HuH-7.5 (cell line): Measurements from ENCODE around the gene PPFIA2.
"Not testable (repeated sequence)": the region's sequence is repeated elsewhere in the genome, so short reads cannot be mapped to it uniquely, and the experiment has no call there.

Experiments
- DNase-seq: peaks from one replicate; pipeline ENCODE4 v3.0.0; 2011; ENCODE audit warnings: low spot score

PPFIA2 gene

DNA sequence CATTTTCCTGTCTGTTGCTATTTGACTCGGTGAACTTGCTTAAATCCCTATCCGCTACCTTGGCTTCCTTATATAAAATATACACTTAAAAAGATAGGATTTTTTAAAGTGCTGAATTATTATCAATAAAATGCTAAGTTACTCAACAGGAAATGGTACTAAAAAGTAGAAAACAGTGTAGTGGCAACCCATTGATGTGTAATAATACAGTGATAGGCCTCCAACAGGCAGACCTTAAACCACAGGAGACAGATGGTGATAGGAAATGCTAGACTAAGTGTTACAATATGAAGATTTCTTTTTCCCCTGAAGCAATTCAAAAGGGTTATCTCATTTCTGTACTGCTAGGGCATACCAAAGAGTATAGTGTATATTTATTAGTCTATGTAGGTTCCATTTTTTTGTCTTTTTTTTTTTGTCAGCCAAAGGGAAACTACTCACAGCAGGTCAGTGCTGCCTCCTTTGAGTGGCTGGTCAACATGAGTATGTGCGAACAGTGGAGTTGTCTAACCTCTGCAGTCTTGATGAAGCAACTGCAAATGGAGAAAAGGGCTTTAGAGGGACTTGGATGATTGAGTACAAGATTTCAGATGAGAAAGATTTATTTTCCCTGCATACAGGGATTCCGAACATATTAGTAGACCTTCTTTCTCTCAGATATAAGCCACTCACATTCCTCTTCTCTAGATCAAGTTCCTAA is 497.5 kb downstream of the PPFIA2 start:
- no peak for DNase-seq

DNA sequence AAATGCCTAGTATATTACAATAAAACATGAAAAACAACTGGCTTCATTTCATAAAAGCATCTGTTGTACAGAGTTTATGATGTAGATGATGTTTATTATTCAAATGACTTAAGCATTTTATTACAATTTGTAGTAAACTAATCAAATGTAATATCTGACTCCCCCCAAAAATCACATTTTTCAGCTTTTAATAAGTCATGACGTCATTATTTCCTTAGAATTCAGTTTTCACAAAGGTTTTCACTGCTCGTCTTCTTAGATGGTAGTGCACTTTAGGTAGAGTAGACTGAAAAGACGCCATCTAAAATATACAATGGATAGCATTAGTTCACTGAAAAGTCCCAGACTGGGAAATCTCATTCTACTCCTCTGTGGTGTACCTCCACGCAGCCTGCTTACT is 499.8 kb downstream of the PPFIA2 start:
- no peak for DNase-seq

DNA sequence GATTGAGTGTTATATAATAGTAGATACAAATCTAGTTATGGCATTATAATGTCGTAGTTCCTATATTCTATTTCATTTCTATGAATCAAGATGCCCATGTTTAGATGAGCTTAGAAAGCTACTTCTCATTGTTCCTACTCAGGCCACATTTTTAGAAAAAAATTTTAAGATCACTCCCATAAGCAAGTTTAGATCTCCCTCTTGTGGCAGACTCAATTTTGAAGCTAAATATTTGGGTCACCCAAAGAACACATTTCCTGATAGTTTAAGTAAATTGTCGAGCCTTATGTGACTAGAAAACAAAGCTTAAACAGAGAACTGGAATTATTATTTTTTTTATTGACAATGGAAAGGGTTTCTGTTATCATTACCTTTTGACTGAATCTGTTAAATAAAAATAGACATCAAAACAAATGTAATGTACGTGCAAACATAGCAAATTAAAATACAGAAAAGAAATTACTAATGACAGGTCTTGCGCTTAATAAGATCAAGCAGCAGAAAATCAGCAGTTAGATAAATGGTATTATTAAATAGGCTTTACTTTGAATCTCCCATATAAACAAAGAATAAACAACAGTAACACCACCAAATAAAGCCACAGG is 501.1 kb downstream of the PPFIA2 start:
- no peak for DNase-seq

DNA sequence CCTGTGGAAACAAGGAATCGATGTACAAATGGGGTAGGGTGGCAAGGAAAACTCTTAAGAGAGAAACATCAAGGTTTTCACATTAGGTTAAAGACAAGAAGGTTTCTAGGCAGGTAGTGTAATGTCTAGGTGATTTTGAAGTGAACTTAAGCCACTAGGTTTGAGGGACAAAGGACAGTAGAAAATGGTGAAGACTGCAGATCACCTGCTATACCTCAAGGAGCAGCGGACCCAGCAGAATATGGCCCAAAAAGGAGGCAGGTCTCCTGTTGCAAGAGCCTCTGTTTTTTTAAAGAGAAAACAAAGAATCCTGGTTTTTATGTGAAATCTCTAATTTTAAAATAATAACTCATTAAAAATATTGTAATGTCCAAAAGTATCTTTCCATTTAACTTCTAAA is 503.2 kb downstream of the PPFIA2 start:
- DNase-seq, result no peak

DNA sequence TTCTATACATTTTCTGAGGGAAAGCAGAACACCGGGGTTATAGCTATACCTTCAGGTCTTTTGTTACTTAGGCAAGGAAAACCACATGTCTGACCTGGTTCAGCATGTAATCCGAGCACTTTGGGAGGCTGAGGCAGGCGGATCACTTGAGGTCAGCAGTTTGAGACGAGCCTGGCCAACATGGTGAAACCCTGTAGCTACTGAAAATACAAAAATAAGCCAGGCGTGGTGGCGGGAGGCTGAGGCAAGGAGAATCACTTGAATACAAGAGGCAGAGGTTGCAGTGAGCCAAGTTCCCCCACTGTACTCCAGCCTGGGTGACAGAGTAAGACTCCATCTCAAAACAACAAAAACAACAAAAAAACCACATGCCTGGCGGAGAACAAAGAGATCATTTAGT is 503.7 kb downstream of the PPFIA2 start:
- no peak for DNase-seq

DNA sequence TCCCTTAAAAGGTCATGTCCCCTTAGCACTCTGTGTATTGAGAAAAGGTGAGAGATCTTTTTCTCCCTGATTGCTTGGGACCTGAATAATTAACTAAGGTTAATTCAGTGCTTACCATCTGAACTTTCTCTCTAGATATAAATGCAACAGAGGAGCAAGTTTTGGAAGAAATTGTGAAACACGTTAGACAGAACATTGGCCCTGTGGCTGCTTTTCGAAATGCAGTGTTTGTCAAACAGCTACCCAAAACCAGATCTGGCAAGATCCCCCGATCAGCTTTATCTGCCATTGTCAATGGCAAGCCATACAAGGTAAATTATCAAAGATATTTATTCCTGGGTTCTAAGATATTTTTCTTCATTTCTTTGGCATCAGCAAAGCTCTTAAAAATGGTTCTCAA is 505.8 kb downstream of the PPFIA2 start:
- DNase-seq, result no peak

DNA sequence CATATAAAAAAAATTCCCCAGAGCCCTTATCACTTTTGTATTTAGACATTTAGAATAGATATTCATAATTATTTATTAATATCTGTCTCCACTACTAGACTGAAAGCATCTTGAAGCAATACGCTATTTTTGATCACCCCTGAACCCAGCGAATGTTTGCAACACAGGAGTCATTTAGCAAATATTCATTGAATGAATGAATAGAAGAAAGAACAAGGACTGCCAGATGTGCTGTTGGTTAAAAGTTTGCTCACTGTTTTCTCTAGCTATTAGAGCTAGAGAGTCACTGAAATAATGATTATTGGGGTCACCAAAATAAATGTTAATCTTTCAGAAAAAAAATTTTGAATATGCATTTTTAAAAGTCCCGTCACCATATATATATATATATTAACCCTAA is 506.9 kb downstream of the PPFIA2 start:
- DNase-seq, result no peak

DNA sequence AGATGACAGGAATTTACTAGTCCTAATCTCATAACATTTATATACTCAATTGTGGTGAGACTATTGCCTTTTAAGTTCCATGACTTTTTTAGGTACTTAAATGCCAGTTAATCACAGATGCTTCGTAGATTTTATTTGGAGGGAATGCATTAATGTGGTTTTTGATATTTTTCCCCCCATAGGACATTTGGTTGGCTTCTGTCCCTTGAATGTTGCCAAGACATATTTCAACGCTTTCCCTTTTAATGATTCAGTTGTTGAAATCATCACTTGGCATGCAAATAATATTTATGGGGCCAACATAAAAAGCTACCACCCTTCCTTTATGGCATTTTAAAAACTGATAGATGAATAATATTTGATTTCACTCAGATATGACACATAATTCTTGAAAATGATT is 509.2 kb downstream of the PPFIA2 start:
- no peak for DNase-seq

DNA sequence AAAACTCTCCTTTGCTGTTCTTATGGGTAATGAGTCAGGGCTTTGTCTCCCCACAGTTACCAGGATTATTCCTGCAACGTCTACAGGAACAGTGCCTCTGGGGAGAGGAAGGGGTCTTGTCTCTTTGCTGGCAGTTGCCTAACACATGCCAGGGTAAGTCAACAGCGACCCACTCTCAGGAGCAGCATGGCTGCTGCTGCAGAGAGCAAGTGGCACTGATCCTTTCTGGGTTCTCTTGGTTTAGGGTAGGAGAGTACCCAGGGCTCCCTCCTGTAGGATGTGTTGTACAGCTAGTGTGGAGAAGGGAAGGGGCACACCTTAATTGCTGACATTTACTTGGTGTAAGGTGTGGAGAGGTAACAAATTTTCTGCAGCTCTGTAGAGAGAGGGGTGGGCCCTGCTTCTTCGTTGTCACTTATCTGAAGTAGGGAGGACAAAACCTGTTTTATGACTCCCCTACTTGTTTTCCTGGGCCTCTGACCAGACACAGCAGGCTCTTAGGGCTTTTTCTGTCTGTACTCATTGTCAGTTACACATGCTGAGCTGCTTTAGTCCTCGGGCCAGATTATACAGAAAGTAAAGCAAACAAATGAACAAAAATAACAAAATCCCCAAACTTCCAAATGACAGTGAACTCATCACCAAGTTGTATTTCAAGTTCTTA is 513.1 kb downstream of the PPFIA2 start:
- DNase-seq, result no peak

DNA sequence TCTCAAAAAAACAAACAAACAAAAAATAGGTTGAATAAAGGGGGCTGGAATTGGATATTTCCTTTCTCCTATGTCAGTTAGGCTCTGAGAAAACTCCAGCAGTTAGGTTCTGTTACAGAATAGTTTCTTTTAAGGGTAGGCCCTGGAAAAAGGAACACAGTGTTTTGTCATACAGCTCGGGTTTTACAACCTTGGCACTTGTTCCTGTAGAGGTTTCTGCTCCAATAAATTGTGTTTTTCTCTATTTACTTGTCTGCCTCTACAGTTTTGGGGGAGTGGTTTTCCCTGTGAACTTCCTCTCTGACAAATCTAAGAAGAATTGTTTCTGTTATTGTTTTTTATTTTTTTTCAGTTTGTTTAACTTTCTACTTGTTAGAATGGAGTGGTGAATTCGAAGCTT is 513.7 kb downstream of the PPFIA2 start:
- DNase-seq, result no peak

DNA sequence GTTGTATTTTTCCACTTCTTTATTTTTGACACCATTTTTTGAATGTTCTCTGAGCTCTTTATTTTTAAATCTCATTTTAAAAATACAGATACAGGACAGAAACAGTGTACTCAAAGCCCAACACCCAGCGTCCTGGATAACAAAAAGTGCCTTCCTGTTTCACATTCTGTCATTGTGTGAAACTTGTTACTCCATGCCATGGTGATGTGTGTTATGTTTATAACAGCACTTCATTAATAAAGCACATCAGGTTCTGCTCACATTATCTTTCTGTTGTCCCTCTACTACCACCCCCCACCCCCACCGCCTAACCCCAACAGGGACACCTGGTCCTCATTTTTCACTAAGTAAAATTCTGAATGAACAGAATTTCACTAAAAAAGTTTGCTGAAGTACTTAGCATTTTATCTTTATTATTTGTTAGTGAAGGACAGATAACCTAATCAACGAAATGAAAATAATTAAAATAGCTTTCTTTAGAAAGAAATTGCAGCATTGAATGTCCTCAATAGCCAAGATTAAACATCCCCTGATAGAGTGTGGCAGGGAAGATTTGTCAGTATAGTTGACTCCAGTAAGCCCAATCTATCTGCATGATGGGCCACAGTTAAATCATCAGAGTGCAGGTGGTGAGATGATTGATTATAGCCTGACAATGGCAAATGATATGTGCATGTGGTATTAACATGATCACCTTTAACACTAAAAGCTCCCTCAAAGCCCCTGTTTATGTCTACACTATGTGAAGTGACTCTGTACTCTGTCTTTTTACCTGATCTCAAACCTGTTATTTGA is 527.4 kb downstream of the PPFIA2 start:
- no peak for DNase-seq

DNA sequence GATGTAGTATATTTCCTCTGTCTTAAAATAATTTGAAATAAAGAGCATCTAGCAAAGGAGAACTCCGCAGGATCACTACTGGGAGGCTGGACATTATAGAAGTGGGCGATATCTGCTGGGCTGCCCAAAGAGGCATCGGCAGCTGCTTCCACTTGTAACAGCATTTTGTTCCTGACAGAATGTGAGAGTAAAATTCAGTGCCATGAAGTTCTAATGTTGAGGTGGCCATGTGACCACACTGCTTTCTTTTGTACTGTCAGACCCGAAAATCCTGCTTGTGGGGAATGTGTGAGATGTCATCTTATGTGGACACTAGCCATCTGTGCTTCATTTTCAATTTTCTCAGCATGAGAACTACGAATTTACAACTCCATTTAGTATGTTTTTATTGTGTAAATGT is 529.4 kb downstream of the PPFIA2 start:
- no peak for DNase-seq

DNA sequence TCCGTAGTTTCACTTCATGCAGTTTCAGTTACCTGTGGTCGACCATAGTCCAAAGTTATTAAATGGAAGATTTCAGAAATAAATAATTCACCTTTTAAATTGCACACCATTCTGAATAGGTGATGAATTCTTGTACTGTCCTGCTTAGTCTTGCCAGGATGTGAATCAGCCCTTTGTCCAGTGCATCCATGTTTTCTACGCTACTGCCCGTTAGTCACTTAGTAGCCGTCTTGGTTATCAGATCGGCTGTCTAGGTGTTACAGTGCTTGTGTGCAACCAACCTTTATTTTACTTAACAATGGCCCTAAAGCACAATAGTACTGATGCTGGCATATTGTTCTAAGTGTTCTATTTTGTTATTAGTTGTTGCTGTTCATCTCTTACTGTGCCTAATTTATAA is 534.5 kb downstream of the PPFIA2 start:
- DNase-seq, result no peak

DNA sequence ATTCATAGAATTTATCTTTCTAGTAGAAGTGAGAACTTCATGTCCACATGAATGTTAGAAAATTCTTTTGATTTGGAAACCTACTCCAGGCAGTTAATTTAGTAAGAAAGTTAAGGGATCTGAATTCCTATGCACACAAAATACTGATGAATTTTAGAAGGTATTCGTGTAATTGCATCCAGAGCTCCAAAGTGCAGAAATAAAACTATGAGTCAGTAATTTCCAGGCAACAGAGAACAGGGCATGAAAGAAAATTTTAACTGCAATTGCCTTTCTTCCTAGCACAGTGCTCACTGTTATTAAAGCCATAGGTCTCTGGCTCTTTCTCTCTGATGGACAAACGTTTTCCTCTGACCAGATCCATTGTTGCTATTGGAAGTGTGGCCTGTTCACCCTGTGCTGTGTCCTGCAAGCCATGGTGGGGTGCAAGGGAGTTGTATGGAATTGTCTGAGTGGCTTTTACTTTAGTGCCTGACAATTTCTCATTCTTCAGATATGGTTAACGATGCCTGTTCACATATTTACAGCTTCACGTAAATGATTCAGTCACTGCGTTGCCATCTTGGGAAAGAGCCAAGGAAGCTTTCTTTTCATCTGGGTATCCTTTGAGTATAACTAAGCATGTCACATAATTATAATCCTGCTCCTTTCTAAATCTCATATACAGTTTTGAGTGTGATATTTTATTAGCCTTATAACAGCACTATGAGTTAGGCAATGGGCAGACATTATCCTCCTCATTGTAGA is 536.1 kb downstream of the PPFIA2 start:
- no peak for DNase-seq

DNA sequence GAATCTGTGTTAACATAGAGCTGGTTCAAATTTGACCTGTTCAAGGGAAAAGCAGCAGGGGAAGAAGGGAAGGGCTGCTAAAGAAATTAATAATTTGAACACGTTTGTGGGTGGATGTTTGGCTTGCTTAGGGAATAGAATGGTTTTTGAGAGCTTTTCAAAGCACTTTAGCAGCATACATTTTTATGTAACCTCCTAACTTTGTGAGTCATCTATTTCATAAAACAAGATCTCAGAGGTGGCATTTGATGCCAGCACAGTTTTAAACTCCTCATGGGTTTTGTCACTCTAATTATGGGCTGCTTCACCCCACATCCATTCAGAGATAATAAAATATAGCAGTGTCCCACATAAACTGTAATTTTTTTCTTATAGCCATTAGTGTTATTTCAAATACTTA is 537.5 kb downstream of the PPFIA2 start:
- DNase-seq, result no peak

DNA sequence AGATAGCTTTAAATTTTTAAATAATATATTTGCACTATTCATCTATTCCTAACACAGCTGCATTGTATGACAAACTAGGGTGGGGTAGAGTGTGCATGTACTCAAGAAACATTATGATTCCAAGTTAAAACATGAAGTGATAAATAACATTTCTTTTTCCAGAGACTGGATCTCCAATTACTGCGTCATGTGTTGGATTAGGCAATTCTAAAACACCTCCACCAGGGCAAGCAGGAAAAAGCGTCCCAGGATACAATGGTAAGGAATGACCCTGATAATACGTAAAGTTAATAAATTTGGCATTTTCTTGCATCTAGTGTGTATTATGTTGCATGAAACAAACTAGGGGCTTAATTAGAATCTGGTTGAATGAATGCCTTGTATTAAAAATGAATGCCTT is 542.4 kb downstream of the PPFIA2 start:
- no peak for DNase-seq

DNA sequence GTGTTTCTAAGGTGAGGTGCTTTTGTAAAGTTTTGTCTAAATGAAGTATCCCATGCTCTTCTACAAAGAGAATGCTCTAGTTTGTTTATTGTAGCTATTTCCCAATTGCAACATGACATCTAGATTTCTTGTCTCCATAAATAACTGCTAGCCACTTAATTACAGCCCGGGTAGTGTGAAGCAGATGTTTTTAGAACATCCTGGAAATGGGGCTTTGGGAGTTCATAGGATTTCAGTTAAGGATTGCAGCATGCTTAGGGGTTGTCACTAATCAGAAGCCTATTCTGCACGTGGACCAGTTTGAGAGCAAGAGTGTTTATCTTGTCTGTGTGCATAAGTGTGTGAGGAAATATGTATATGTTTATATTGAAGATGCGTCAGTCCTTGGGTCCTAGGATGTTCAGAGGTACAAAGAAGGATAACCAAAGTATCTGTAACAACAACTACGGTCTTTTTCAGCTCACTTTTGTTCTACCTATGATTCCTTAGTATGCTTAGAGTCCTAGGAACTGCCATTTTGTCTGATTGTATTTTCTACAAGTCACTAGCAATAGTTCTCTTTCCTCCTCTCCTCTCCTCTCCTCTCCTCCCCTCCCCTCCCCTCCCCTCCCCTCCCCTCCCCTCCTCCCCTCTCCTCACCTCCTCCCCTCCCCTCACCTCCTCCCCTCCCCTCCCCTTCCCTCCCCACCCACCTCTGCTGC is 546.0 kb downstream of the PPFIA2 start:
- no peak for DNase-seq

DNA sequence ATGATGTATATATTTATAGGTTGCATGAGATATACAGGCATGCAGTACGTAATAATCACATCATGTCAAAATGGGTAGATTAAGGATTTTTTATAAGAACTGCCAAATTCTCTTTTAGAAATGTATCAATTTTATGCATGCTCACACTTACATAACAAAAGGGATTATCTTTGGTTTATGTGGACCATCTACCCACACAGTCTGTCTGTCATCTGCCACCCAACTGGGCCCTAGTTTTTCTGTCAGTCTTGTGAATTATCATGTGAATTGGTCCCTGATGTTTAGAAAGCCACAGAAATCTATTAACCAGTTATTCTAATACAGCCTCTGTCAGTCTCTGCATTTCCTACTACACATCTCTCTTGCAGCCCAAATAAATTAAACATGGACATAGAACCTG is 547.8 kb downstream of the PPFIA2 start:
- DNase-seq, result no peak

DNA sequence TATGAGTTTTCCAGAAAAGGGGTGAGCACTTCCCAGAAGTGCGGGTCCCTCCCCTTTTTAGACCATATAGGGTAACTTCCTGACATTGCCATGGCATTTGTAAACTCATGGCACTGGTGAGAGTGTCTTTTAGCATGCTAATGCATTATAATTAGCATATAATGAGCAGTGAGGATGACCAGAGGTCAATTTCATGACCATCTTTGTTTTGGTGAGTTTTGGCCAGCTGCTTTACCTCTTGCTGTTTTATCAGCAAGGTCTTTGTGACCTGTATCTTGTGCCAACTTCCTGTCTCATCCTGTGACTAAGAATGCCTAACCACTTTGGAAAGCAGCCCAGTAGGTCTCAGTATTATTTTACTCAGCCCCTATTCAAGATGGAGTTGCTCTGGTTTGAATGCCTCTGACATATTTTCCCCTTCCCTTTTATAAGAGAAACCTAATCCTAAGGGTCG is 549.4 kb downstream of the PPFIA2 start:
- DNase-seq, result not testable (repeated sequence)

DNA sequence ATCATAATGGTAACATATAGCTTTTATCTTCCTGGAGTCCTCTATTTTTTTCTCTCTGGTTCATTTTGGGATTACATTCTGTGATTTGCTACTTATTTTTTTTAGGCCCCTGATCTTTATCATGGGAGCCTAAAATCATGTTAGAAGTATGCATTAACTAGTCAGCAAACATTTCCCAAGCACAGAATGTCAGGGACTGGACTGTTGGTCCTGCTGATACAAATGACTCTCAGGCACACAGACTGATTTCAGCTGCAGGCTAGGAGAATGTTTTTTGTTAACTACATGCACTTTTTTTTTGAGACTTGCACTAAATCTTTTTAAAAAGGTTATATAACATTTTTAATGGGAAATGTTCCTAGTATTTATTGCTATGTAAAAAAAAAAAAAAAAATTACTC is 550.1 kb downstream of the PPFIA2 start:
- DNase-seq, result peak; percentile 18

DNA sequence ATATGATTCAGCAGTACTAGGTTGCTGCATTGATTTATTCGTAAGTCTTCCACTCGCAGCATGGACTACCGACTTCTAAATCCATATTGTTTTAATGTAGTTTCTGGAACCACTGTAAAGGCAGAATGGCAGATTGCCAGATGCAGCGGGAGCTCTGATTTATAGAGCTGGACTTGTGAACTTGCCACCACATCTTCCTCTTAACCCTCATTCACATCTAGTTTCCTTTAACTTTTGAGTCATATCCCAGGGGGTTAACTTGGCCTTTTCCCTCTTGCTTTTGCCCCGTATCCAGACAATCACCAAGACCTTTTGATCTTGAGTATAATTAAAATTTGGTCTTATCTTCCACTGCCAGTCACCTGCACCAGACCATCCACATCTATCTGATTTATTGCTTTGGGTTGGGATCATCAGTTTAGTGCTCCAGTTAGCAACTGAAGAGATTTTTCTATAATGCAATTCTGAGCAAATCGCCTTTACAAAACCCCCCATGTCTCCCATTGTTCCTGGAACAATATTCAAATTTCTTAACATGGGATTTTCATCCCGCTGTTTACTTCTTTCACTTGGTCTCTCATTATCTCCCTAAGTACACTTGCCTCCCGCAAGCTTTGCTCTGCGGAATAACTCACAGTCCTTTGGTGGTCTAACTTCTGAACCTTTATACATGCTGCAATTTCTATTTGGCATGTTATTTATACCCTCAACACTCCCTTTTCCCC is 550.8 kb downstream of the PPFIA2 start:
- DNase-seq, result no peak
